Cortex of kidney (tissue), 1 donor: ENCODE results near the gene LHCGR.
"Not testable (repeated sequence)": the region's sequence is repeated elsewhere in the genome, so short reads cannot be mapped to it uniquely, and the experiment has no call there.

Experiments
- DNase-seq: peaks from one replicate; lab custom pipeline; 2025; lab: John Stamatoyannopoulos, UW

Gene LHCGR

GRCh38 chr2:48739236-48739635 lies 16.3 kb downstream of the LHCGR start:
- not testable (repeated sequence) for DNase-seq

GRCh38 chr2:48738806-48739205 lies 16.7 kb downstream of the LHCGR start:
- DNase-seq = no peak

GRCh38 chr2:48736251-48736650 lies 19.3 kb downstream of the LHCGR start:
- DNase-seq = no peak

GRCh38 chr2:48734576-48735303 lies 20.8 kb downstream of the LHCGR start:
- DNase-seq = no peak

GRCh38 chr2:48733067-48733503 lies 22.4 kb downstream of the LHCGR start:
- DNase-seq = no peak

GRCh38 chr2:48728840-48729239 lies 26.7 kb downstream of the LHCGR start:
- no peak for DNase-seq

- no peak for DNase-seq
Measured at GRCh38 chr2:48728295-48728694, 27.2 kb downstream of the LHCGR start.

- DNase-seq = no peak
Measured at GRCh38 chr2:48727560-48727959, 28.0 kb downstream of the LHCGR start.

- DNase-seq = no peak
Measured at GRCh38 chr2:48725696-48726494, 29.6 kb downstream of the LHCGR start.

- no peak for DNase-seq
Measured at GRCh38 chr2:48724278-48724677, 31.2 kb downstream of the LHCGR start.

GRCh38 chr2:48723129-48723528 lies 32.4 kb downstream of the LHCGR start:
- DNase-seq = no peak

GRCh38 chr2:48722391-48722790 lies 33.1 kb downstream of the LHCGR start:
- no peak for DNase-seq

GRCh38 chr2:48721158-48721557 lies 34.4 kb downstream of the LHCGR start:
- no peak for DNase-seq

- no peak for DNase-seq
Measured at GRCh38 chr2:48719480-48720177, 35.9 kb downstream of the LHCGR start.

GRCh38 chr2:48717846-48718245 lies 37.7 kb downstream of the LHCGR start:
- DNase-seq = no peak

GRCh38 chr2:48715956-48716355 lies 39.6 kb downstream of the LHCGR start:
- DNase-seq = no peak

- no peak for DNase-seq
Measured at GRCh38 chr2:48715042-48715899, 40.3 kb downstream of the LHCGR start.

GRCh38 chr2:48714245-48714644 lies 41.3 kb downstream of the LHCGR start:
- no peak for DNase-seq

GRCh38 chr2:48713647-48714046 lies 41.9 kb downstream of the LHCGR start:
- no peak for DNase-seq

- DNase-seq = no peak
Measured at GRCh38 chr2:48712151-48712550, 43.4 kb downstream of the LHCGR start.

GRCh38 chr2:48711343-48711742 lies 44.2 kb downstream of the LHCGR start:
- DNase-seq = no peak
